Measurements from ENCODE around the gene CTIF.
A peak's percentile ranks its signal among the peaks of the same experiment; 100 is the strongest.

Gene CTIF

DNA sequence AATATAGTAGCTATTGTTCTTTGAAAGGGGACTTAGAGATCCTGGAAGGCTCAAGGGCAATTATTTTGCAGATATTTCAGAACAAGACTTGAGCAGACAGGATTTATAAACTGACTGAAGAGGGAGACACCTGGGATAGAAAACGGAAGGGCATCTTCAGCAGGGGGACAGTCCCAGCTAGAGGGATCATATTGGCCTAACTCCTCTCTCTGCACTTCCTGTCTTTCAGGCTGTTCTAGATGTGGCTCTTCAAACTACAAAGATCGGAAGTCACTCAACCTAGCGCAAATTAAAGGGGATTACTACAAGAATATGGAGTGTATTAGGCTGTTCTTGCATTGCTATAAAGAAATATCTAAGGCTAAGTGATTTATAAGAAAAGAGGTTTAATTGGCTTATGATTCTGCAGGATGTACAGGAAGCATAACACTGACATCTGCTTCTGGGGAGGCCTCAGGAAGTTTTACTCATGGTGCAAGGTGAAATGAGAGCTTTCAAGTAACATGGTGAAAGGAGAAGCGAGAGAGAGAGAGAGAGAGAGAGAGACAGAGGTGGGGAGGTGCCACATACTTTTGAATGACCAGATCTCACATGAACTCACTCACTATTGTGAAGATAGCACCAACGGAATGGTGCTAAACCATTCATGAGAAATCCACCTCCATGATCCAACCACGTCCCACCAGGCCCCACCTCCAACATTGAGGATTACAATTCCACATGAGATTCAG lies 5.3 kb upstream of the CTIF start:
- DNase-seq (ENCODE audit: low spot score): no peak

DNA sequence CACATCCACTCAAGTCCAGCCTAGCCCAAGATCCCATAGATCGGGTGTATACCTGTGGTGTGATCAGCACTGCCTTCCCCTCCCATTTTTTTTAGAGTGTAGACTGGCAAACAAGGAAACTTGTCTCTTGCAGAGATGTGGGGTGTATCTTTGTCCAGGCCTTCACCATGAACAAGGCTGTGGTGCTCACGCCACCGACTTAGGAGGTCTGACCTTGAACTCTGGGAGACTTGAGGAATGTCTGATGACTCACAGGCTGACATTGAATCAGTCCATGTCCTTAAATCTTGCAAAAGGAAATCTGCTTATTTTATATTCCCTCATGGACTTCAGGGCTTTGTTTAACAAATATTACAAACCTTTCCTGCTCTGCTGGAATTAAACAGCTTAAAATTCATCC lies 4.5 kb upstream of the CTIF start:
- no peak for DNase-seq (ENCODE audit: low spot score)

DNA sequence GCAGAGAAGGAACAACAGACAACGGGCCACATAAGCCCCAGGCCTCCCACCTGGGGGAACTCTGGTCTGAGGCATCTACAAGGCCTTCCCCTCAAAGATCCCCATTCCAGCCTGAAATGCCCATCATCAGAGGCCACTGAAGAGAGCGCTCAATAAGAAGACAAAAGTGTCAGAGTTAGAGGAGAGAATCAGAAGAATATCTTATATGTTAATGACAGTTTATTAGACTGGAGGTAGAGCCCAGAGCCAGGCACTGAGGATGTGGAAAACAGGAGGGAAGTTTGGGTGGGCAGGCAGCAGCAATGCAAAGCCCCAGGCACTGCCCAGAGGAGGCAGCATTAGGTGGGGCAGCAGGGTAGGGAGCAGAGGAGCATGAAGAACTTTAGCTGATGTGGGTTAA lies 2.9 kb upstream of the CTIF start:
- no peak for DNase-seq (ENCODE audit: low spot score)

DNA sequence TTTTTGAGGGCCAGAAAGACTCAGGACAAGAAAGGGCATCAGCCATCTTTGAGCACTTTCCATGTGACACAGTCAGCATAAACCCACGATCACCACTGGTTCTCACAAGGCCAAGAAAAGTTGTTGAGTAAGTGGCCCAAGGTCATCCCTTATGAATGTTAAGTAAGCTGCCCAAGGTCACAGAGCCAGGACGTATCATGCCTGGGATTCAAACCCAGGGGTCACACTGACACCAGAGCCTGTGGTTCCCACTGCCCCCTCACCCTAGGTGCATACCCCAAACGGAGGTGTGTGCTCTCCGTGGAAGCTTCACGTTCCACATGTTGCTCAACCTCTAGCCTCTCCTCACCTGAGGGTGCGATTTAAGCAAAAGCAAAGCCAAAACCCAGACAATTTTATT lies 2.3 kb upstream of the CTIF start:
- DNase-seq (ENCODE audit: low spot score): no peak

DNA sequence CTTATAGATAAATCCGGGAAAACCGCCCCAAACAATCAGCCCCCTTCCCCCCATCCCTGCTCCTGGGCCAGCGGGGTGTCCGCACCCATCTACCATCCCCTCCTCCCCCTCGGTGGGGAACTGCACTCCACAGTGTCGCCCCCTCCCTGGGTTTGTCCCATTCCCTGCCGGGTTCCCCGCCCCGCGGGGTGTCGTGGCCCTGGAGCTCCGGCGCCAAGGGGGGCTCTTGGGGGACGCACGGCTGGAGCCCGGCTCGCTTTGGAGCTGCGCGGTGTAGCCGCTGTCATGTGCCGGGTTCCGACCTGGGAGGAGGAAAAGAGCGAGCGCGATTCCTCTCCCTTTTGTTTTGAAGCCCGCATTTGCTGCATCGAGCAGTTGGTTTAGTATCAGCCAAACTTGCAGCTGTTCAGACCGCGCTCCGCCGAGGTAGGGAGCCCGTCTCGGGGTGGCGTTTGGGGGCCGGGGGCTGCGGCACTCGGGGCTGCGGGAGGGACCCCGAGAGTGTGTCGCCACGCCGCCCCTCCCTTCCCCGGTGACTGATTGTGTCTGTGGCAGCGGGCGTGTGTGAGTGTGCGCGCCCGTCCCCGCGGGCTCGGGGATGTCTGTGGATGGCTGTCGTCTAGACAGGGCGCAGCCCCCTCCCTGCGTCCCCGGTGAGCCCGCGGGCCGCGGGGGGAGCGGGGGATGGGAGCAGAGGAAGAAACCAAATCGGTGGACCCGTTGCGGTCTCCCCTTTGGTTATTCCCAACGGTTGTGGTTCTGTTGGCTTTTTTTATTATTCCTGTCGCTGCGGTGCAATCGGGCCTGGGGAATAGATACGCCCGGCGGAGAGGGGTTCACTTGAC lies 797 bp downstream of the CTIF start:
- peak; percentile 30 for DNase-seq (ENCODE audit: low spot score)

DNA sequence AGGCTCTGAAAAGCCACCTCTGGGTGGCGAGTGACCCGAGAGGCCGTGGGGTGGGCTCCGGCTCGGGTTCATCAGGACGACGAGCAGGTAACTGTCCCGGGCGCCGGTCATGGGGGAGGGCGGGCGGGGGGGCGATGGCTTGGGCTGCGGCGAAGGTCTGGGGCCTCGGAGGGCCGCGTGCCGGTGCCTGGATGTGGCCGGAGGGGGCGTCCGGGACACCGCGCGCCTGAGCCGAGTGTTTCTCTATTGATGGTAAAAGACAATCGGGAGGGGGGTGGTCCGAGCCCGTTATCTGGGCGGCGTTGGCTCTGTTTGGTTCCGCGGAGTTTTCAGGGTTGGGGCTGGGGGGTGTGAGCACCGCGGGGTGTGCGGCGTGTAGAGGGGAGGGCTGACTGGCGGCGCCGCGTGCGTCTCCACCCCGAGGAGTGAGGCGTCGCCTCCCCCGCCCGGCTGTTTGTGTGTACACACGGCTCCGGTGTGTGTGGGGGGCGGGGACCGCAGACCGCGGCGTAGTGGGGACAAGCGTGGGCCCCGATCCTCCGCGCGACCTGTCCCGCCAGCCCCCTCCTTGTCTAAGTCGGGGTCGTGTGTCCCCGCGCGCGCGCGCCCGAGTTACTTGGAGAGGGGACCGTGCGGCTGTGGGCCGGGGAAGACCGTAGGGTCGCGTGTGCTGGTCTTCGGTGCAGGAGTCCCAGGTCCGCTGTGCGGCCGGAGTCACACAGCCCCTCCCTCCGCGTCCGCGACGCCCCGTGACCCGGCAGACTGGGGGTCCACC lies 1.6 kb downstream of the CTIF start:
- no peak for DNase-seq (ENCODE audit: low spot score)

DNA sequence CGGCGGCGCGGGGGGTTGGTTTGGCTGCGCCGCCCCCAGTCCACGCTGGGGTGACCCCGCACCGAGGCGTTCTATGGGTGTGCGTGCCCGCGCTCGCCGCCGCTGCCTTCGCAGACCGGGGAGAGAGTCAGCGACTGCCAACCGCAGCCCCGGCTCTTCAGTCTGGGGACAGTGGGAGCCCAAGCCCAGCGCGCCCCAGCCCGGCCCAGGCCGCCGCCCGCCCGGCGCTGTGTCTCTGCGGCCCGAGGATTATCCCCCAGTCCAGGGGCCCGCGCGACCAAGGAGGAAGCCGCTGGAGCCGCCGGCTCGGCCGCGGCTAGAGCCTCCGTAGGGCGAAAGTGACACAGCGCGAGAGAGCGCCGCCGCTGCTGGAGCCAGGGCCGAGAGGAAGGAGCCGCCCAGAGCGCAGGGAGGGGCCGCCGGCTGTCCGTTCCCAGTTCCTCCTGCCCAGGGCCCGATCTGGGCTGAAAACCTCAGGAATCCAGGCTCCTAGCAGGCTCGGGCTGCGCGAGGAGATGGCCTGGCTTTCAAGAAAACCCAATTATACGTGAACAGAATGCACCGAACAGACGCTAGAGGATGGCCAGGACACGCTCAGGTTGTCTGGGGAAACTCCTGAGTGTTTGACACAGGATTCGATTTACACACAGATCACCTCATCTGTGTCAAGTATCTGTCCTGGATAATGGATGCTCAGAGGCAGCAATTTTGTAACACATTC lies 2.4 kb downstream of the CTIF start:
- DNase-seq (ENCODE audit: low spot score): no peak

DNA sequence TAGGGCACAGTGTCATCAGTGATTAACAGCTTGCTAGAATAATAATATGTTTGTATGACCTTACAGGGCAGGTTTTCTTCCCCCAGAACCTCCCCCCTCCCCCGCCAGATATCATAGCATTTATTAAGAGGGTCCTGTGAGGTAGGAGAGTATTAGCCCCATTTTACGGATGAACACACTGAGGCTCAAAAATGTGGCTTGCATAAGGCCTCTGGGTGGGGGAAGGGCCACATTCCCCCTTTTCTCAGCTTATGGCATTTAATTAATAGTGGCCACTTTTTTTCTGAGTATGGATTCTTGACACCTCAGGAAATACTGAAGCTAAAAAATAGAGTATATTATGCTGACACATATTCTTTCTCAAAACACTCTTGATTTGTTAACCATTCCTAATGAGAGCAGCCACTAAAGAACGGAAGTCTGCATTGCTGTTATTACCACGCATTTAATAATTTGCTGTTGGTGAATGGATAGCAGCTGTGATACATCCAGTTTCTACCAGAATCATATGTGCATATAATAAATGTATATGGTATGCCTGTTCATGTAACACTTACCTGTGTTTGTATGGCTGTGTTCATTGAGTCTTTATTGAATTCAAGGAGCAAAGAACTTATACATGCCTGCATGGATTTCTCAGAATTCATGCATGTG lies 3.0 kb downstream of the CTIF start:
- no peak for DNase-seq (ENCODE audit: low spot score)

DNA sequence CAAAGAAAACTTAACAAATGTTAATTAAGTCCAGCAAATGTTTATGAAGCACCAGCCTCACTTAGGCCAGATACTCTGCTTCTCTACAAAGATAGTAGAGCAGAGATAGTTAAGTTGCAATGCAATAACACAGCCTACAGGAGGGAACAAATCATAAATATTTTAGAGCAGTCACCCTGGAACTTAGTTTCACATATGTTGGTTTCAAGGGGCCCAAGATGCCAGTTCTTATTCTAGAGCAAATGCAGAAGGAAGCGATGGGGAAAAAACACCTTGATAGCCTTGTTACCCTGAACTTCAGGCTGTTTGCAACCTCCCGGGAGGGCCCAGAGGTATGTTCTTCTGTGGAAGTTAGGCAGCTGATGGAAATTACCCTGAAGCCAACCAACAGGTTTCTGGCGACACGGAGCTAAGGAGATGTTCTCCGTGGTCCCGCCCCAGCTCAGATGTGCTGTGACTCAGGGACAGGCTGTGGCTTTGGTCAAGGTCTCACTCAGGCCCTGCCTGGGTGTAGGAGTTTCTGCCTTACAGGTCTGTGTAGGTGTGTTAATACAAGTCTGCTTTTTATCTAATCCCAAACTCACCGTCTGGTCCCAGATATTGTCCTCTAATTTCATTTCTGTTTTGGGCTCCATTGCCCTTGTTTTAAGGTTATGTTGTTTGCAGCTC lies 3.8 kb downstream of the CTIF start:
- no peak for DNase-seq (ENCODE audit: low spot score)

DNA sequence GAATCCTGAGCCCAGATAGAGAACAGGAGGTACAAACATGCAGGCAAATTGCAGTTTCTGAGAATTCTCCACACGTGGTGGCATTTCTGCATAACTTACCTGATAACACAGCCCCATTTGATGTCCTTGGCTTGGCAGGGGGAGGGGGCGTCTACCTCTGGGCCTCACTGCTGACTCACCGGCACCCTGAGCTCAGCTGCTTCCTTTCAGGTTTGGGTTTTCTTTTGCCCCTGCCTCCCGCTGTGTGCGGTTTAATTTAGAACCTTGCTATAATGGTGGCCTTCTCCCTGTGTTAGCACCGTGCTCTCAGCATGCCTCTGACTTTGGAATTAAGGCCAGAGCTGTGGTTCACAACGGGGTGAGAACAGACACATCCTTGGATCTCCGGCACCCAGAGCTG lies 4.4 kb downstream of the CTIF start:
- no peak for DNase-seq (ENCODE audit: low spot score)

DNA sequence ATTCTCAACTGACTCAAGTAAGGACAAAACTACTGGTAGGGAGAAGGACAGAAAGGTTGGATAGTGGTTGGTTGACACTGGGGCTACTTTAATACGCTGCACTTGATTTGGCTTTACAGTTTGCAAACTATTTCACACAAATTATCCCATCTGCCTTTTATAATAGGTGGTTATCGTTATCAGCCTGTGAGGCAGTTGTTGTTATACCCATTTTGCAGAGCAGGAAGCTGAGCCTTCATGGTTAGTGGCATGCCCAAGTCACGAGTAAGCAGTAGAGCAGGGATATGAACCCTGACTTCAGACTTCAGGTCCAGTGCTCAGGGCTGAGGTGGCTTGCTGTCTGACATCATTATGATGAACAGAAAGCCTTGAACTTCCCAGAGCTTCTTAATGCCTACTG lies 5.3 kb downstream of the CTIF start:
- DNase-seq (ENCODE audit: low spot score): no peak

DNA sequence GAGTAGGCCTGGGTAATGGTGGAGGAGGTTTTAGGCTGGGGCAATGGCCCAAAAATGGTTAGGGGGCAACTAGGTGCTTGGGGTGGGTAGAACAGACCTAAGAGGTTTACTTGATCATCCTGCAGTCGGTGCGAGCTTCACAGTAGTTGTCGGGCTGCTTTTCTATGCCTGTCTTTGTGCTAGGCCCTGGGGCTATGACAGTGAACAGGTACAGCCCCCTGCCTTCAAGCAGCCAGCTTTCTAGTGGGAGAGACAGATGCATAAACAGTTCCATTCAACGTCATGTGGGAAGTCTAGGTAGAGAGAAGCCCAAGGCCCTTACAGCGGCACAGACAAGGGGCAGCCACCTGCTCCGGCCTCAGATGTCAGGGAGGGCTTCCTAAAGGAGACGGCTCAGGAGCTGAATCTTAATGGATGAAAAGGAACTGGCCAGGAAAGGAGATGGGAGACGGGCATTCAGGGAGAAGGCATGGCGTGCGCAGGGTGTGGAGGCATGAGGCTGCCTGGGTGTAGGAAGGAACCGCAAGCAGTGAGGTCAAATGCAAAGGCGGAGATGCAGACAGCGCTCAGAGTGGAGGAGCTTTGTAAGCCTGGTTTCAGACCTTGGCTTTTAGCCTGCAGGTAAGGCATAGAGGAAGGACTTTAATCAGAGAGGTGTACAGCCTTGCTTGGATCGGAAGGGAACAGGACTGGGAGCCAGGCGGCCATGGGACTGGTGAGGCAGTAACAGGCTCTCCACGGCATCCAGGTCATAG lies 6.0 kb downstream of the CTIF start:
- no peak for DNase-seq (ENCODE audit: low spot score)

DNA sequence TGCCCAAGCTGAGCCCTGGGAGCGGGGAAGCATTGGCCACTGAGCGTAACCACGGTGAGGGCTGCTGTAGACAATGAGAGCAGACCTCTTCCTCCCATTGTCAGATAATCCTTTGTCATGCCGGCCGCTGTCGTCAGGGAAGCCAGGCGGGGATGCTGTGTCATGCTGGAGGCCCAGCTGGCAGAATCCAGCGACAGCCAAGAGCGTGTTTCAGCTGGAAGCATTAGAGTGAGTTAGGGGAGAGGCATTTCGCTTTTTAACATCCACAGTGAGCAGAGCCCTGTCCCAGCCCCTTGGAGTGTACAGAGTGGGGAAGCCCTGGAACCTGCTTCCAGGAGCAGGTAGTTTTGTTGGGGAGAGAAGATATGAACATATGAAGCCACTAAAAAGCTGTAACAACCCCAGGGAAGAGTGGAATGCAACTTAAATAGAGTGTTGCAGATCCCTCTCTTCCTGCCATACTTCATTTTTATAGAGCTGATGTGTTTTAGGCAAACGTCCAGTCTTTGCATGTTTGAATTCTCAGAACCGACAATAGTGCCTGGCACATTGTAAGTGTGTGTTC lies 7.0 kb downstream of the CTIF start:
- DNase-seq (ENCODE audit: low spot score): no peak

DNA sequence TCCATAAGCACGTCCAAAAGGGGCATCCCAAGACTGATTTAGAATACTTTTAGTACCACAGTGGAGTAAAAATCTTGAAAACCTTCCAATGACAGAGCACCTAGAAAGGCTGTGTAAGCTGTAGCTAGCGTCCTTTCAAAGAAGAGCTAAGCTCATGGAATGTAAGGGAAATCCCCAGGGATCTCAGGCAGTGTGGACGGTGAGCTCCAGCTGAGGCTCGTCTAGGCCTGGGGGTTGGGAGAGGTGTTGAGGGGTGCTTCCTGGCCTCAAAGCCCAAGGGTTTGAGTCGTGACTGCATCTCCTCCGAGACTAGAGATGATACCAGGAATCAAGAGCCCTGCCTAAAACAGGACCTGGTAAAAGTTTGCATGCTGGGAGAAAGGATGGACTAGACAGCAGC lies 7.6 kb downstream of the CTIF start:
- DNase-seq (ENCODE audit: low spot score): no peak

DNA sequence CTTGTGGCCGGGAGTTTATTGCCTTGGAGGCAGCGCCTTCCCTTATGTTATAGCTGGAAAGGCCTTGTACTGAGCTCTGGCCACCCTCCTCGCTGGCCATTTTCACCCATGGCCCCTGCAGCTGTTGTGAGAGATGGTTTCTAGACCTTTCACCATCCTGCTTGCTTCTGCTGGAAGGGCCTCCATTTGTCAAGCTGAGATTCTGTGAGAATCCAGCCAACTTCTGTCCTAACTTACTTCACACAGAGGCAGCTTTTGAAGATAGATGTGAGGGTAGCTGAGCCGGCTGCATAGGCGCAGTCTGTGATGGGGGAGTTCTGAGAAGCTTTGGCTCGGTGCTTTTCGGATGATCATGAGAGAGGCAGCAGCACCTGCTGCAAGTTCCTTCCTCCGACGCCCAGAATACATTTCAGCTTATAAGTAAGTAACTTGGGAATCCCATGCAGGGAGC lies 8.7 kb downstream of the CTIF start:
- DNase-seq (ENCODE audit: low spot score): no peak

DNA sequence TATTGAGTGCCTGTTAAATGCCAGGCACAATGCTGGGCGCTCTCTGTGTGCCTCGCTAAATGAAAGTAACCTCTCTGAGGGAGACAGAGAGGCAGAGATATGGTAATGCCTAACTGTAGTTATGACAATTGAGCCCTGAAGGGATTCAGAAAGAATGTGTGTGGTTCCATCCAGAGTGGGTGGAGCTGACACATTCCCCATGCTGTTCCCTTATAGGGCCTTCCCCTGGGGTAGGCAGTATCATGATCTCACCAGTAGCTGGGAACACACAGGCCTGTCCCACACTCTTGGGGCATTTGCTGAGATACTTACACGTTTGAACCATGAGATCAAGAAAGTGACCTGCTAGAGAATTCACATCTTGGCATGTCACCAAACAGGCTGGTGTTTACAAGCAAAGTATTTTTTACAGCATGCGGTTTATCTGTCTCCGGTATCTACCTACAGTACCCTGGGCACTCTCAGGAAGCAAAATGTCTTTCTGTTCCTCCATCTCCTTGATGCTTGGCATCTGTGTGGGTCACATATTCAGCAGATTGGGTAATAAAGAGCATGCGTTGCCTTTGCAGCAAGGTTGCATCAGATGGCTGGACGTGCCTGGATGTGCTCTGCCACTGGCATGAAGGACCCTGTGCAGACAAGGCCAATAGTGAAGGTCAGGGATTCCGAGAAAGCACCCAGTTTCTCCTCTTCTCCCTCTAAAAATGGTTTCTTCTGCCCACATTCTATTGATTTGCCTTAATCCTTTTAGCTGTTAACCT lies 9.4 kb downstream of the CTIF start:
- DNase-seq (ENCODE audit: low spot score): no peak

DNA sequence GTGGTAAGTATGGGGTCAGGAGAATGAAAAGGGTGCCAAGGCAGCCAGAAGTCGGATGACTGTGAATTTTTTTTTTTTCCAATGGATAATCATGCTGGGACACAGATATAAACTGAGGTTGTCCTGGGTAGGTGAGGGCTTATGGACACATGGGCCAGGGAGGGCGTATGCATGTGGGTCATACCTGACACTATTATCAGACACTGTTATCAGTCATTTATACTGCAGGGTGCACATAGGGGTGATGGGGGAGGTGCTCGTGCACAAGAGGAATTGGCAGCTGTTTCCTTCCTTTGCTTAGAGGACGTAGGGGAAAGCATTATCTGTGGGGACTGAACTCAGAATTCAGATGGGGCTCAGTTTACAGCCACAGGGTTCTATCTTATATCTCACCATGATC lies 10.1 kb downstream of the CTIF start:
- DNase-seq (ENCODE audit: low spot score): no peak

DNA sequence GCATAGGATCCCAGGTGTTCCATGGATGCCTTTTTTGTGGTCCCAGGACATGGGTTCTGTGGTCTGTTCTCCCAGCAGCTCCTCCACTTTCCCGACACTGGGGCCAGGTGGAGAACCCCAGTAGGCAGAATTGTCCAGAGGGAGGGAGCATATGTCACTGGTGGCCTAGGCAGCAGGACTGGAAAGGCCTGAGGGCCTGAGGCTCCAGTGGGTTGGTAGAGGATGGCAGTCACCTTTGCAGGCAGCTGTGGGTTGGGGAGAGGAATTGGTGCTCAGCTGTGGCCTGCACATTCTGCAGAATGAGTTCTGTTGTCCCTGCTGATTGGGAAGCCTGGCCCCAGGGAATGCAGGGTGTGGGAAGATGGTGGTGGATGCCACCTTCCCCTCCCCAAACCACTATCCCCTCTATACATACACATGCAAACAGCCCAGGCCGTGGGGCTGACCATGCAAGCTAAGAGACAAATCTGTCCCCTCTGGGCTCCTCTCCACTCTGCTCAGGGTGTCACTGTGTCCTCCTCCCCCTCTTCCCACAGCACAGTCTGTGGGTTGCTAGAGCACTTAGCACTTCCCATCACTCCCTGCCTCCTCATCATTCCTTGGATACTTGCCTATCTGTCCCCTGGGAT lies 11.4 kb downstream of the CTIF start:
- no peak for DNase-seq (ENCODE audit: low spot score)

DNA sequence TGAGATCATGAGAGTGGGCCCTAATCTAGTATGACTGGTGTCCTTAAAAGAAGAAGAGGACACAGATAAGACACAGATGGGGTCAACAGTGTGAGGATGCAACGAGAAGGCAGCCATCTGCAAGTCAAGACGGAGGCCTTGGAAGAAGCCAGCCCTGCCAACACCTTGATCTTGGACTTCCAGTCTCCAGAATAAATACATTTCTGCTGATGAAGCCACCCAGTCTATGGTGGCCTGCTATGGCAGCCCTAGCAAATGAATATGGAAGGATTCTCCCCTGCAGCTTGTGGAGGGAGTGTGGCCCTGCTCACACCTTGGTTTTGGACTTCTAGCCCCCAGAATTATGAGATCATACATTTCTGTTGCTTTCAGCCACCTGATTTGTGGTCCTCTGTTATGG lies 12.3 kb downstream of the CTIF start:
- DNase-seq (ENCODE audit: low spot score): no peak
